NCI-H2029 (cell line): ENCODE measurements around the gene WBP2.

Experiments
- DNase-seq: peaks from one replicate; lab custom pipeline; 2025; lab: John Stamatoyannopoulos, UW

Gene WBP2

DNA sequence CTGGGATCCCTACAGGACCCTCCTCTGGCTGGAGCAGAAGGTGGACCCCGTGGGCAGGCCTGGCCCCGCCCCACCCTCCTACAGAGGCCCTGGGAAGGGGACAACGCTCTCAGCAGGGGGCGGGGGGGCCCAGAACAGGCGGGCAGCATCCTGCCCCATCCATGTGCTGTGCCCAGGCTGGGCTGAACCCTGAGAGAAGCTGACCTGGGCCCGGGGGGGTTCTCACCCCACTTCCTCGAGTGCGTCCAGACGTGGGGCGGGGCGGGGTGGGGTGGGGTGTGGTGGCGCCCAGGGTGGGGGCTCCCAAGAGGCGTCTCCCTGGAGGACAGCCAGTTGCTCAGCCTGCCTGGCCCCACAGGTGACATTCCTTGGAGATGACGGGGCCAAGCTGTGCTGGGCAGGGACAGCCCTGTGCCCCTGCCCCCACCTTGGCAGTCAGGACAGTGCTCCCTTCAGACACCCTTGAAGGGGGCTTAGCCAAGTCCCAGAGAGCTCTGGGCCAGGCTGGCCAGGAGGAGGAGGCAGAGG is 10.5 kb downstream of the WBP2 start:
- no peak for DNase-seq

DNA sequence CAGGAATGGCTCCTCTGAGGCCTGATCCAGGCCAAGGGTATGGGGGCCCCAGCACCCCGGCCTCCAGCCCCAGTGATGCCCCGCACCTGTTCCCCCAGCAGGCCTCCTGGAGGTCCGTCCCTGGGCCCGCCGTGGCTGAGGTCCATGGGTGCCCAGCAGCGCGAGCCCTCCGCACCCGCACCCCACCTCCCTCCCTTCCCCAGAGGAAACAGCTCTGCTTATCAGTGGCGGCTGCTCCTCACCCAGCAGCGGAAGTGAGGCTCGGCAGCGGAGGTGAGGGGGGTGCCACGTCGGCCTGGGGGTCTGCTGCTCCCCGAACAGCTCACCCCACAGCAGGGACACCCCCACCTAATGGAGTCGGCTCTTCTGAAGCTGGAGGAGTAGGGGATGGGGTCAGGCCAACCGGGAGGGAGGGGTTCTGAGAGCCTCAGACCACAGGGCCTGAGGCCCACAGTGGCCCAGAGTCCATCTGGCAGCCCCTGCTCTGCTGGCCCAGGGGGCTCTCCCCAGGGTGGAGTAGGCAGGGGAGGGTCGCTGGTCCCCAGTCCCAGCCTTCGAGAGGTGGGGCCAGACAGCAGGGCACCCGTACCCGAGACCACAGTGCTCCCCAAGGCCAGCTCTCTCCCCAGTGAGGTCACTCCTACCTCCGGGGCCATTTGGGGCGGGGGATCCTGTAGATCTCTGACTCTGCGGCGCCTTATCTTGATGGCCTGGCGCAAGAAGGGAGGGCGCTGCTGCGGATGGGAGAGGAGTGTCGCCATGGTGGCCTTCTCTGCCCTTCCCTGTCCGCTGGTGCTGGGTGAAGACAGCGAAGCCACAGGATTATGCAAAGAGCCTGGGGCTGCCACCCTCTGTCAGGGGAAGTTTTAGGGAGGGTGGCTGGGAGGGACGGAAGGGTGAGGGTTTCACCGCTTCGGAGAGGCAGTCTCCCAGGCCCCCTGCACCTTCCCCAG is 11.3 kb downstream of the WBP2 start, which contains the start of gene UNC13D:
Gene UNC13D (minus strand): TSS at position 828 of the 953 bp plus-strand sequence. CDS start 67 bp downstream, at position 761.
- DNase-seq, result no peak

DNA sequence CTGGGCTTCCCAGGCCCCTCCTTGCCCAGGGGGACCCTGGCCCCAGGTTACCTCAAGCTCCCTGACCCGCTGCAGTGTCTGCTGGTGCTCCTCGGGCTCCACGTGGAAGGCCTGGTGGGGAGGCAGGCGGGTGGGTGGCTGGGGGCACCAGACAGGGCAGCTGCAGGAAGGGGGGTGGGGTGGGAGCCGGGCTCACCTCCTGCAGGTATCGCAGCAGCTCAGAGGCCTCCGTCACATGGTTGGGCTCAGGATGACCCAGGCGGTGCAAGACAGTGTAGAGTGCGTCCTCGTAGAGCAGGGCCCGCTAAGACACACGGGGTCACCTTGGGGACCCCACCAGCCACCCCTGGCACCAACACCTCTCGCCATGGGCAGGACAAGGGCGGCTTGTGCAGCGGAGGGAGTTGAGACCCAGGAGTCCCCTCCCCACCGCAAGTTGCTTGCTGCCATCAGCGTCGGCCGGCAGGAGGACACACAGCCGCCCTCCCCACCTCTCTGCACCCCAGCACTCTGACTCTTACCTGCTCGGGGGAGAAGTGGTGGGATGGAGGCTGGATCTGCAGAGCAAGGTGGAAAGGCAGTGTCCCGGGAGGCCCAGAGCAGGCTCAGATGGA is 12.1 kb downstream of the WBP2 start:
- DNase-seq, result no peak

DNA sequence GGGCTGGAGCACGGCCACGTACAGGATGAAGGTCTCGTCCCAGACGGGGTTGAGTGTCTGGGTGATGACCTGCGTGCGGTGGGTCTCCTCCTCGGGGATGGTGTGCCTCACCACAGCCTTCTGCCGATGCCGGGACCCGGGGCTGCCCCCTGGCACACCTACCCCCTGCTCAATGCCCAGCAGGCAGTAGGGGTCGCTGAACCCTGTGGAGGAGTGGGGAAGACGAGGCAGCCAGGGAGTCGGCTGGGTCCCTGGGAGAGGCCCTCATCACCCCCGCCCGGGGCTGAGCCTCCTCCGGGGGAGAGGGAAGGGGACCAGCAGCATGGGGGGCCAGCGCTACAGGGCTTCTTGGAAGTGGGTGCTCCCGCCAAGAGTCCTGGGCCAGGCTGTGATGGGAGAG is 12.7 kb downstream of the WBP2 start:
- no peak for DNase-seq

DNA sequence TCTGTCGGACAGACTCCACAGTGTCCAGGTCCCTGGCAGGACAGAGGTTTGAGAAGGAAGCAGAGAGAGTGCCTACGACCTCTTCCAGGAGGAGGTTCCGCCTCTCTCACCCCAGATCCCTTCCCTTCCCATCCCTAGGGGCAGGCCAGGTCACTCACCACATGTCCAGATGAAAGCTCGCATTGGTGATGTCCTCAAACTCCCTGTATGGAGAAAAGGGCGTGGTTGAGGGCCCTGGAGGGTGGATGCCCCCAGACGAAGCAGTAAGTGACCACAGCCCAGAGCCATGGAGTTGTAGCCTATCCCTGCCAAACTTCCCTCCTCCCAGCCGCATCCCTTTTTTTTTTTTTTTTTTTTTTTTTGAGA is 14.4 kb downstream of the WBP2 start:
- no peak for DNase-seq

DNA sequence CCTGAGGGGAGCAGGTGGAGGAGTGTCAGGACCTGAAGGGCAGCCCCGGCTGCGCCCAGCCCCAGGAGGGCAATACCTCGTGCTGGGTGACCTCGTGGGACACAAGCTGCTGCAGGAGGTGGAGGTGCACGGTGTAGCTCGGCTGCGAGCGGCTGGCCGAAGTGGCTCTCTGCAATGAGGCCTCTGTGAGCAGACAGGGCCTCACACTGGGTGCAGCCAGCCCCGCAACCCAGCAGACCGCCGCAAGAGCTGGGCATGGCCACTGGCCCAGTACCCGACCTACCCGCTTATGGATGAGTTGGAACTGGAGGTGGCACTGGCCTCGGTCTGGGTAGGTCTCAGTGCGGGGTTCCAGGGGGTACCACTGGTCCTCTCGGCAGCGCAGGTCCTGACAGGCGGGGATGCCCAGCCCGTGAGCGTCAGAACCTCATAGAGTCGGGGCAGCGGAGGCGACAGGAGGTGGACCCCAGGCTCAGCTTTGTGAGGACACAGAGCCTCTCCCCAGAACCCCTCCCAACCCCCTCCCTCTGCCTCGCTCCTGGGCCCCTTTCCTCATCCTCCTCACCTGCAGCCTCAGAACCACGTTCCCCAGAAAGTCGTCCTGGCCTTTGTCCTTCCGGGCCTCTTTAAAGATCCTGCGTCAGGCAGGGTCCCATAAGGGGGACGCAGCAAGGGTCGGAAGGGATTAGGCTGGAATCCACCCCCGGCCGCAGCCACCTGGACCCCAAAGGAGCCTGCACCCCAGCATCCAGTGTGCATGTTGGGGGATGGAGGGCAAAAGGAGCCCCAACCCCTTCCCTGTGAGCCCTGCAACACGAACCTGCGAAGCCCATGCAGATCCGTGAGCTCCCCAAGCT is 15.0 kb downstream of the WBP2 start:
- DNase-seq, result no peak

DNA sequence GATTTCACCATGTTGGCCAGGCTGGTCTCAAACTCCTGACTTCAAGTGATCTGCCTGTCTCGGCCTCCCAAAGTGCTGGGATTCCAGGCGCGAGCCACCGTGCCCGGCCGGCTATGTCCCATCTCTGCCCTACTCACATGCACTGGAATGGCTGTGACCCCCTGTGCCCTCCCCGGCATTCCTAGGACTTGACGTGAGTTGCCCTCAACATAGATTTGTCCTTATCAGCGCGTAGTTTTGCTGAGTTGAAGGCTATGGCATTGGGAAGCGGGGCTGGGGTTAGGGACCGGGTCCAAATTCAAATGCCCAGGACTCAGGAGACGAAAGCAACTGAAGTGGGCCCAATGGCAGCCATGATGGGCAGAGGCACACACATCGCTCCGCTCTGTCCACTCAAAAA is 16.7 kb downstream of the WBP2 start:
- no peak for DNase-seq

DNA sequence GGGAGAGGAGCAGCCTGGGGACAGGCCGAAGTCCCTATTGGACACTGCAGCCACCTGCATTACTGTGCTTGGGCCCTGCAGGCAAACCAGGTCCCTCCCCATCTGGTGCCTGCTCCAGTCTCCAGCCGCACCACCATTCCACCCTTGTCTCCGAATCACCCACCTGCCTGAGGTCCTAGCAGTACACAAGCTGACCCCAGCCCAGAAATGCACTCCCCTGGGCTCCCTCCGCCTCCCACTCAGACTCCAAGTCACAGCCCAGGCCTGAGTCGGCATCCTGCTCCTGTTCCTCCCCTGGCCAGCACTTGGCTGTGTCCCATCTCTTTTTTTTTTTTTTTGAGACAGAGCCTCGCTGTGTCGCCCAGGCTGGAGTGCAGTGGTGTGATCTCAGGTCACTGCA is 17.2 kb downstream of the WBP2 start:
- DNase-seq, result no peak

DNA sequence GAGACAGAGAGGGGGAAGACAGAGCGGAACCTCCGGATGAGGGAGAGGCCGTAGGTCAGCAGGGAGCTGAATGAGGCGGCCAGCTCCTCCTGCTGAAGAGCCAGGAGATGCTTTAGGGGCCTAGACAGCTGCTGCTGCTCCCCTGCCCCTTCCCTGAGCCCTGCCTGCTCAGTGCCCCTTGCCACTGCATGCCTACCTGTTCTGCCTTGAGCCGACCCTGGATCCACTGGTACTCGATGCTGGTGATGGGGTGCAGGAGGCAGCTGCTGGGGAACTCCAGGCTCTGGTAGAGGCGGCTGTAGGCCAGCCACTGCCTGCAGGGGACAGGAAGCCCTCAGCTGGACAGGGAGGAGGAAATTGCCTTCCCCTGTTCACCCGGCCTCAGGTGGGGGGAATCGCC is 18.5 kb downstream of the WBP2 start:
- no peak for DNase-seq

DNA sequence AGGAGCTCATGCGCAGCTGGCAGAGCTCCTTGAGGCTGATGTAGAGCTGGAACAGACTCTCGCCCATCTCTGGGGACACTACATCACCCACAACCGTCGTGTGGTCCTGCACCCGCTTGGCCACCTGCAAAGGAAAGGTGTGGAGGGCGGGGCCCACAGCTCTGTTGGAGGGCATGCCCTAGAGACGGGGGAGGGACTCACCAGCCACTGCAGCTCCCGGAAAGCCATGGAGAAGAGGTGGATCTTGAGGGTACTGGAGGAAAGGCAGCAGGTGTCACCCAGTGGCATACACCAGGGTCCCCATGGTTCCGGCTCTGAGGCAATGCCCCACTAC is 19.5 kb downstream of the WBP2 start:
- DNase-seq, result no peak

DNA sequence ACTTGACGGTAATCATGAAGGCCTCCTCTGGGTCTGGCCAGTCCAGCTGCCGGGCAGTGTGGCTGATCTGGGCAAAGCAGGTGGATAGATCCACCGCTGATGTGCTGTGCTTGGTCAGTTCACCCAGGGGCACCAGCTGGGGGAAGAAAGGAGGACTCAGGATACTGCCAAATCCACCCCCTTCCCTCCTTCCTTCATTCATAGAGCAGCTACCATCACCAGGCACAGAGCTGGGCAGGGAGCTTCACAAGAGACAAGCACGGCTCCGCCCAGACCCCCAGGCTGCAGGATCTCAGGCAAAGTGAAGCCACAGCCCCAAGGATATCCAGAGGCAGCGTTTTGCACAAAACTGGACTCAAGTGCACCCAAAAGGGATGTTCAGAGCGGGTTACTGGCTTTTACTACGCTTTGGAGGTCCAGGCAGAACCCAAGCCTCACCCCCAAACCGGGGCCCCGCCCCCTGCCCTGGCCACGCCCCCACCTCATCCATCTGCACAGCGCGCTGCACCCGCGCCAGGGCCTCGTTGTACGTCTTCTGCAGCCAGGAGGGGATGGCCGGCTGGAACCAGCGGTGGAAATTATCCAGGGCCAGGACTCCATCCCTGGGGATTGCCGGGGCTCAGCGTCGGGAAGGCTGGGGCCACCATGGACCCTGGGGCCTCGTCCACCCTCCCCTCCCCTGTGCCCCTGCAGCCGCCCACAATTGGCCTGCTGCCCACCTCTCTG is 20.0 kb downstream of the WBP2 start:
- no peak for DNase-seq

DNA sequence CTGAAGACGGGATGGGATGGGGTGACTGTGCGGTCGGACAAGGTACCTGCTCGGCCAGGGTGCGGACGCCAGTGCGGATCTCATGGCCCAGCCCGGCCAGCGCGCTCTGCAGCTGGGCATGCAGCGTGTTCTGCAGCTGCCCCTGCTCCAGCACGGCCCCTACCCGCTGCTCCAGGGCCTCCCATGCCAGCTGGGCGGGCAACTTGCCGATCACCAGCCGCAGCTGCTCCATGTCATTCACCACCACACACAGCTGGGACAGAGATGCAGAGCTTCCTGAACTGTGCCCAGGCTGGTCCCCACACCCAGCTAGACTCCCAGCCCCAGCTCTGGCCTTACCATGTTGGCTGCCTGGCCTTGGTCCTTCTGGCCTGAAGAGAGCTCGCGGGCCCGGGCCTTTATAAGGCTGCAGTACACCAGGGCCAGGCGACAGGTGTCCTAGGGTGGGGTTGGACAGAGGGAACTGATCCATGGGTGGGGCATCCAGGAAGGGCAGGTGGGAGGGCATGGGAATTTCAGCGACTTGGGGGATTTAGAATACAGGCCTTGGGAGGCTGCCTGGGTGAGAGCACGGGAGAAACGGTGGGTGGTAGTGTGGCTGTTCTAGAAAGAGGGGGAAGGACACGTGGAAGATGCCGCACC is 20.7 kb downstream of the WBP2 start:
- DNase-seq, result no peak

DNA sequence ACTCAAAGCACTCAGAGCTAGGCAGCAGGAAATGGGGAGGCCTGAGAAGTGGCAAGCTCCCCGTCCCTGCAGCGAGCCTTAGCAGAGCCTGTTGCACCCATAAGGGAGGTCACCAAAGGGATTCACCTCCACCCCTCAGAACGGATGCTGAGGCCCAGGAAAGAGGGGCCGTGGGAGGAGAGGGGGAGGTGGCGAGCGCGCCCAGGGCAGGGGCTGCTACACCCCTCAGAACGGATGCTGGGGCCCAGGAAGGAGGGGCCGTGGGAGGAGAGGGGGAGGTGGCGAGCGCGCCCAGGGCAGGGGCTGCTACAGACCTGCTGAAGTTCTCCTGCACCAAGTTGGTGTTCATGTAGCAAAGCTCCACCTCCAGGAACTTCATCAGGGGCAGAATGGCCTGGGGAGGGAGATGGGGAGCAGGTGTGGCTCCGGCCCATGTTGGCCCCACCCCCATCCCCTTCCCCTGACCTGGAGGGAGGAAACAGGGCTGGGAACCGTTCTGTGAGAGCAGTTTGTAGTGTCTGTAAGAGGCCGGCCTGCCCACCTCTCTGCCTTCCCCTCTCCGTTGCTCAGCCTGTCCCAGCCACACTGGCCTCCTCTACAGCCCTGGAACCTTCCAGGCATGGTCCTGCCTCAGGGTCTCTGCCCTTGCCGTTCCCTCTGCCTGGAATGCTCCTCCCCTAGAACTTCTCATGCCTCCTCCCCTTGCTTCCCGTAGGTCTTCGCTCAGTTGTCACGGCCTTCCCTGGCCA is 22.3 kb downstream of the WBP2 start:
- no peak for DNase-seq

DNA sequence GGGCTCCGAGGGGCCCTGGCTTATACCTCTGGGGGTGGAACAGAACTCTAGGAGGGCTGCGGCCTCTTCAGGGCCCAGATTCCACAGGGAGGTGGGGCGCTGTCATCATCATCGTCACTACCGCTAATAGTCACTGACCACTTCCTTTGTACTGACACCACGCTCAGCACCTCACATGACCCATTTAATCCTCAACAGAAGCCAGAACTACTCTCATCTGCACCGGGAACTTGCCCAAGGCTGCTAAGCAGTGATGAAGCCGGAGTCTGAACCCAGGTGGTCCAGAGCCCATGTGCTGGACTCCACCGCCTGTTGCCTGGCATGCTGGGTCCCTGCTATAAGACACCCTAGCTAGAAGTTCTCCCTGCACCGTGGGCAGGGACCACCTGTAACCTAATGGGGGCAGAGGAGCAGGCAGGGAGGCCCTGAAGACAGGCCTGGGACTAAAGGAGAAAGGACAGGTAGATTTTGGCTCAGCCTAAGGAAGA is 22.9 kb downstream of the WBP2 start:
- no peak for DNase-seq

DNA sequence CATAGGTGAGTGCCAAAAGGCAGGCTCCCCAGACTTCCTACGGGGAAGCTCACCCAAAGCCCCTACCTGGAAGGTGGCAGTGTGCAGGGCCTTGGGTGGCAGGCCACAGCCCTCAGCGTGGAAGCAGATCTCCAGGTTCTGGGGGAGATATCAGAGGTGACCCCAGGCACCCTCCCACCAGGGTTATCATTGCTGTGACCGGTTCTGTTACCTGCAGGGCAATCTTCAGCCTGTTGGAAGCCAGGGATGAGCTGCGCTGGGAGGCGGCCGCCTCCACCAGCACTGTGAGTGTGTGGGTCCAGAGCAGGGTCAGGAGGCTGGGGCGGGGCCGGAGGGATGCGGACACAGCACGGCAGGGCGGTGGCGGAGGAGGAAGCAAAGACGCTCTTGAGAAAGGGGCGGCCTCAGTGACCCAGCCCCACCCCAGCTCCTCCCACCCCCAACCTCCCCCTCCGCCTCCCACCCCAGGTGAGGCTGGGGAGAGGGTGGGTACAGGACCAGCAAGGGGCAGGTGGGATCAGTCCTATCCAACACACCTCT is 24.0 kb downstream of the WBP2 start:
- no peak for DNase-seq

DNA sequence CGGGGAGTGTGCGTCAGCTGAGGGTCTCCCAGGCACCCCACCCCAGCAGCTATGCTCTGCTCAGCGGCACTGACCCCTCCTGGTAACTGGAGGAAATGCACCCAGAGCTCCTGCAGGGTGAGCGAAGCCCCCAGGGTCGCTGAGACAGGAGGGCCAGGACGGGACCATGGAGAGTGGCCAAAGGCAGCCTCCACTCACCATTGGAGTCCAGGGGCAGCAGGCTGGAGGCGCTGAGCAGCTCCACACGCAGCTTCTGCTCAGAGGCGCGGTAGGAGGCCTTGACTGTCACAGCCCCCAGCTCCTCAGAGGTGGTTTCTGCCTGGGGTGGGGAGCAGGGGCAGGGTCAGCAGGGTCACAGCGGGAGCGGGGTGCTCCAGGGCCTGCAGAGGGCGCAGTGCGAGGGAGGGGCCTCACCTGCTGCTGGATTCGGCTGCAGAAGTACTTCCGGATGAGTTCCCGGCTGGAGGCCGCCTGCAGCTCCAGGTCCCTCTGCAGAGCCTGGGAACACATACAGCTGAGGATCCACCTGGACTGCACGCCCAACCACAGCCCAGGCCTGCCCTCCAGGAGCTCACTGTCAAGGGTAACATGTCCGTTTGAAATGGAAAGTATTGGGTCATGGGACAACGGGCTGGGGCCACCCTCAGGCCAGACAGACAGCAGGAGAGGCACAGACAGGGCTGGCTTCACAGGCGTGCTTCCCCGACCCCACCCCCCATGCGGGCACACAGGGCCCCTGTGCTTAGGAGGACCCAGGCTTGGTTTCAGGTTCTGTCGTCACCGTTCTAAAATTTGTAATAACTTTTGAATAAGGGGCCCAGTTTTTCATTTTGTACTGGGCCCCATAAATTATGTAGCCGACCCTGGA is 24.7 kb downstream of the WBP2 start:
- DNase-seq, result no peak

DNA sequence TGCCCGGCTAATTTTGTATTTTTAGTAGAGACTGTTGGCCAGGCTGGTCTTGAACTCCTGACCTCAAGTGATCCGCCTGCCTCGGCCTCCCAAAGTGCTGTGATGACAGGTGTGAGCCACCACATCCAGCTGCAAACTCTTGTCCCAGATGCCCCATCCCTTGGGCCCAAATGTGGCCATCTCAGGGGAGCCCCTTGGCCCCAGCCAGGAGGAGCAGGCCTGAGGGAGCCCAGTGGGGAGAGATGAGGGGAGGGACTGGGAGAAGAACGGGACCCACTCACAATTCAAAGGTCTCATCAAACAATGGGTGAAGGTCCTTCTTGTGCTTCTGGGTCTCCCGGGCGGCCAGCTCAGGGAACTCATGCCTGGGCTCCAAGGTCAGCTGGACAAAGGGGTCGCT is 25.4 kb downstream of the WBP2 start:
- DNase-seq, result no peak

DNA sequence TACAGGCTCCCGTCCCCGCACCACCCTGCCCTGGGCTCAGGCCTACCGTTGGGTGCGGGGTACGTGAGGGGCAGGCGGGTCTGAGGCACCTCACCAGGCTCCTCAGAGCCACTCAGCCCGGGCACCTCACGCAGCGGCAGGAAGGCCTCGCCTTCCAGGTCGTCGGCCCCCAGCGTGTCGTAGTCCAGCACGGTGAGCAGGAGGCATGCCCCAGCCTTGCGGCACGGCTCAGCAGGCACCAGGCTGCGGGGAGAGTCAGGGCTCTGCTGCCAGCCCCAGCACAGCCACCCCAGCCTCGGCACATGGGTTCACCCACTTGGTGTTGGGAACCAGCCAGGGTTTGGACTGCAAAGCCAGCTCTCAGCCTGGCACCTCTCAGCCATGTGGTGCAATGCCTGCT is 26.4 kb downstream of the WBP2 start:
- no peak for DNase-seq

DNA sequence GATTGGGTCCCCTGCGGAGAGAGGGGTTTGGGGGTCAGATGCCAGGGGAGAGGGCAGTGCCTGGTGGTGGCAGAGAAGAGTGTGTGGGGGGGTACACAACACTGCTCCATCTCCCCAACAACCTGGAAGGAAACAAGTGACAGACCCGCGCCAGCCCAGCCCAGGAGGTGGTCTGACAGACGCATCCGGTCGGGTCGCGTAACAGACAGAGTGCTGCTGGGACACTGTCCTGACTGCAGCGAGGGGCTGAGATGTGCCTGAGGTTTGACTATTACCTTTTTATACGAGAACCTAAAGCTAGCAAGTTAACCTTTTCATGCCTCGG is 27.1 kb downstream of the WBP2 start:
- no peak for DNase-seq
